Activated CD4-positive, alpha-beta T cell treated with anti-CD3 and anti-CD28 coated beads, Interleukin-2, amount 10 ng/mL, durations not matched to agents 24 days and 14 days (primary cell): ENCODE data around the gene ETV7. TPM values are rescaled to one million over a fixed set of nuclear protein-coding genes. Genes with fewer than 3 reads are reported as not detected.

Experiments used
- DNase-seq: peaks from one replicate; pipeline ENCODE4 v3.0.0; 2022
- H3K27ac Mint-ChIP-seq: one replicate; pipeline ENCODE4 v1.8.0; 2022; ENCODE audit warnings: mild to moderate bottlenecking, mixed read lengths
- H3K27me3 Mint-ChIP-seq: one replicate; pipeline ENCODE4 v1.8.0; 2022; ENCODE audit warnings: mixed read lengths
- H3K36me3 Mint-ChIP-seq: one replicate; pipeline ENCODE4 v1.8.0; 2022; ENCODE audit warnings: low read depth, mild to moderate bottlenecking, mixed read lengths
- H3K4me1 Mint-ChIP-seq: one replicate; pipeline ENCODE4 v1.8.0; 2021; ENCODE audit warnings: mixed read lengths
- H3K4me3 Mint-ChIP-seq: one replicate; pipeline ENCODE4 v1.8.0; 2022; ENCODE audit warnings: mild to moderate bottlenecking, moderate library complexity, mixed read lengths
- H3K9me3 Mint-ChIP-seq: one replicate; pipeline ENCODE4 v1.8.0; 2021; ENCODE audit warnings: mixed read lengths
- intact Hi-C: fragments of 100-400 bp; cut with micrococcal nuclease; formaldehyde crosslinking; loops from one replicate; pipeline ENCODE4 v1.15.1; 2023
- total RNA-seq: library from RNA; stranded (reverse); gene quantifications from 2 replicates; pipeline ENCODE4 v1.2.3, GENCODE V29; 2022

Gene ETV7
- total RNA-seq, 1 donor from 2014 or later, result 0.54 TPM

- intact Hi-C loops, result no loop called here
- H3K4me1 Mint-ChIP-seq, result no peaks in the 10 kb centered on the region
- H3K36me3 Mint-ChIP-seq, result no peaks in the 10 kb centered on the region
- no peak for DNase-seq
- no peaks in the 10 kb centered on the region for H3K9me3 Mint-ChIP-seq
- no peak overlapping the region for H3K4me3 Mint-ChIP-seq
- H3K27me3 Mint-ChIP-seq, result peaks cover 17% of the 10 kb centered on the region
- H3K27ac Mint-ChIP-seq, result no peak overlapping the region
These were observed 63.3 kb downstream of the ETV7 start for GRCh38 chr6:36324191-36324590.

GRCh38 chr6:36323062-36323461, 64.4 kb downstream of the ETV7 start:
- Mint-ChIP-seq H3K27ac (no peak overlapping the region), H3K4me3 (no peak overlapping the region), H3K4me1 (no peaks in the 10 kb centered on the region), H3K27me3 (peaks cover 15% of the 10 kb centered on the region), H3K36me3 (no peaks in the 10 kb centered on the region), H3K9me3 (no peaks in the 10 kb centered on the region)
- DNase-seq, result no peak
- intact Hi-C loops, result no loop called here

GRCh38 chr6:36322591-36322990, 64.9 kb downstream of the ETV7 start:
- H3K4me1 Mint-ChIP-seq, result no peaks in the 10 kb centered on the region
- H3K4me3 Mint-ChIP-seq, result no peak overlapping the region
- DNase-seq, result no peak
- no peaks in the 10 kb centered on the region for H3K36me3 Mint-ChIP-seq
- H3K9me3 Mint-ChIP-seq, result no peaks in the 10 kb centered on the region
- intact Hi-C loops, result no loop called here
- peaks cover 12% of the 10 kb centered on the region for H3K27me3 Mint-ChIP-seq
- H3K27ac Mint-ChIP-seq, result no peak overlapping the region

GRCh38 chr6:36320475-36320874, 67.0 kb downstream of the ETV7 start:
- intact Hi-C loops, result no loop called here
- no peak for DNase-seq

GRCh38 chr6:36319821-36320220, 67.6 kb downstream of the ETV7 start:
- H3K4me3 Mint-ChIP-seq, result no peak overlapping the region
- no peak overlapping the region for H3K27ac Mint-ChIP-seq
- DNase-seq, result no peak
- no peaks in the 10 kb centered on the region for H3K4me1 Mint-ChIP-seq
- intact Hi-C loops, result no loop called here
- no peaks in the 10 kb centered on the region for H3K9me3 Mint-ChIP-seq
- H3K27me3 Mint-ChIP-seq, result peaks cover 19% of the 10 kb centered on the region
- no peaks in the 10 kb centered on the region for H3K36me3 Mint-ChIP-seq

More at GRCh38 chr6:36320475-36320874, 67.0 kb downstream of the ETV7 start:
- no peaks in the 10 kb centered on the region for H3K4me1 Mint-ChIP-seq
- H3K36me3 Mint-ChIP-seq, result no peaks in the 10 kb centered on the region
- H3K9me3 Mint-ChIP-seq, result no peaks in the 10 kb centered on the region
- no peak overlapping the region for H3K27ac Mint-ChIP-seq
- H3K4me3 Mint-ChIP-seq, result no peak overlapping the region
- peaks cover 15% of the 10 kb centered on the region for H3K27me3 Mint-ChIP-seq

GRCh38 chr6:36319436-36319762, 68.1 kb downstream of the ETV7 start:
- peaks cover 20% of the 10 kb centered on the region for H3K27me3 Mint-ChIP-seq
- DNase-seq, result no peak
- no peak overlapping the region for H3K4me3 Mint-ChIP-seq
- no peaks in the 10 kb centered on the region for H3K4me1 Mint-ChIP-seq
- intact Hi-C loops, result no loop called here
- no peaks in the 10 kb centered on the region for H3K36me3 Mint-ChIP-seq
- no peak overlapping the region for H3K27ac Mint-ChIP-seq
- no peaks in the 10 kb centered on the region for H3K9me3 Mint-ChIP-seq

- H3K27ac Mint-ChIP-seq, result no peak overlapping the region
- no peak overlapping the region for H3K4me3 Mint-ChIP-seq
- intact Hi-C loops, result no loop called here
- no peak for DNase-seq
- no peaks in the 10 kb centered on the region for H3K9me3 Mint-ChIP-seq
- H3K27me3 Mint-ChIP-seq, result peaks cover 20% of the 10 kb centered on the region
- H3K36me3 Mint-ChIP-seq, result no peaks in the 10 kb centered on the region
- no peaks in the 10 kb centered on the region for H3K4me1 Mint-ChIP-seq
These were observed 68.6 kb downstream of the ETV7 start for GRCh38 chr6:36318690-36319435.

GRCh38 chr6:36317623-36318022, 69.8 kb downstream of the ETV7 start:
- Mint-ChIP-seq H3K27me3 (peaks cover 20% of the 10 kb centered on the region), H3K27ac (no peak overlapping the region), H3K4me3 (no peak overlapping the region), H3K4me1 (no peaks in the 10 kb centered on the region), H3K36me3 (no peaks in the 10 kb centered on the region), H3K9me3 (no peaks in the 10 kb centered on the region)
- intact Hi-C loops, result no loop called here
- DNase-seq, result no peak

Other genes starting within 250 kb of the ETV7 start
- gene BRPF3, start 190.9 kb downstream of the ETV7 start, total RNA-seq, result 20.7 and 24.5 TPM in 2 replicates
- gene PNPLA1, start 117.6 kb downstream of the ETV7 start, total RNA-seq, result not detected in 2 replicates
- gene BNIP5, start 50.8 kb downstream of the ETV7 start, total RNA-seq, result not detected in 2 replicates
- 0.09 and 0.30 TPM in 2 replicates for gene PXT1, start 55.2 kb upstream of the ETV7 start, total RNA-seq
- 62.2 and 62.4 TPM in 2 replicates for gene KCTD20, start 55.3 kb upstream of the ETV7 start, total RNA-seq
- gene STK38, start 159.8 kb upstream of the ETV7 start, total RNA-seq, result 20.7 and 21.5 TPM in 2 replicates
- gene SRSF3, start 206.7 kb upstream of the ETV7 start, total RNA-seq, result 532 and 572 TPM in 2 replicates